ENCODE measurements around the gene GPR50.

Gene GPR50

DNA sequence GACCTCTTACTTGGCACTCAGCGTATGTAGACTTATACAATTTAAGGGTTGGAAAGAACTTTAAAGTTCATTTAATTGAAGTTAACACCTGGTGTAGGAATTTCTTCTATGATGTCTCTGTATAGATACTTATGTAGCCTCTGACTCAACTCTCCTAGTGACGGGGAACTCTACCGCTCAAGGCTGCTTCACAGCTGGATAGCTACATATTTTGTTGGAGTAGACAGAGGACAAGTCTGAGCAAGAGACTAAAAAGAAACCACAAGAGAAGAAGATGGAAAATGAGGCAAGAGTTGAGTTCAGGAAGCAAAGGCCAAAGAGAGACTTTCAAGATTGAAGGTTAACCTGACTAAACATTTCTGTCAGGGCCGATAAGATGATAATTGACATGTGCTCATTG, 52.6 kb downstream of the GPR50 start:
- DNase-seq = no peak
